GM19397 (cell line): Measurements from ENCODE around the gene MDP1.
A peak's percentile ranks its signal among the peaks of the same experiment; 100 is the strongest.

ENCODE experiments used
- ATAC-seq: cut with Tn5 transposase; IDR thresholded peaks from one replicate; pipeline ENCODE4 v1.9.1; 2021; ENCODE audit warnings: mild to moderate bottlenecking, moderate library complexity; ENCODE audit not compliant: unreplicated experiment

MDP1 gene

GRCh38 chr14:24215495-24216344 lies at the start of gene MDP1:
TSS of gene MDP1 (minus strand) at chr14:24216066. CDS start at chr14:24215955, 111 bp downstream.
- ATAC-seq, result peak; percentile 69

- ATAC-seq, result no peak
These were observed 48.4 kb upstream of the MDP1 start for GRCh38 chr14:24264298-24264697.

- ATAC-seq, result no peak
These were observed 48.0 kb upstream of the MDP1 start for GRCh38 chr14:24263848-24264247.

GRCh38 chr14:24262821-24263733 lies 47.2 kb upstream of the MDP1 start, which contains the start of gene TGM1:
TSS of gene TGM1 (minus strand) at chr14:24263177. CDS start at chr14:24262352, 825 bp downstream.
- ATAC-seq, result no peak

GRCh38 chr14:24261969-24262327 lies 46.1 kb upstream of the MDP1 start:
- no peak for ATAC-seq

- no peak for ATAC-seq
These were observed 45.5 kb upstream of the MDP1 start for GRCh38 chr14:24261256-24261968.

GRCh38 chr14:24260780-24261157 lies 44.9 kb upstream of the MDP1 start:
- no peak for ATAC-seq

- no peak for ATAC-seq
These were observed 44.3 kb upstream of the MDP1 start for GRCh38 chr14:24260026-24260779.

GRCh38 chr14:24259282-24260025 lies 43.6 kb upstream of the MDP1 start:
- no peak for ATAC-seq

- ATAC-seq, result no peak
These were observed 42.8 kb upstream of the MDP1 start for GRCh38 chr14:24258548-24259265.

- no peak for ATAC-seq
These were observed 42.3 kb upstream of the MDP1 start for GRCh38 chr14:24258119-24258518.

- no peak for ATAC-seq
These were observed 41.1 kb upstream of the MDP1 start for GRCh38 chr14:24256960-24257359.

- no peak for ATAC-seq
These were observed 40.3 kb upstream of the MDP1 start for GRCh38 chr14:24255931-24256711.

- no peak for ATAC-seq
These were observed 39.6 kb upstream of the MDP1 start for GRCh38 chr14:24255438-24255837.

GRCh38 chr14:24254630-24255392 lies 38.9 kb upstream of the MDP1 start:
- no peak for ATAC-seq

GRCh38 chr14:24253936-24254335 lies 38.1 kb upstream of the MDP1 start:
- no peak for ATAC-seq

- no peak for ATAC-seq
These were observed 36.6 kb upstream of the MDP1 start for GRCh38 chr14:24252289-24253124.
